ENCODE data around the gene CILP2.
A peak's percentile ranks its signal among the peaks of the same experiment; 100 is the strongest.

Gene CILP2

GRCh38 chr19:19547674-19548336 lies 9.7 kb downstream of the CILP2 start (continued):
- no peak for TF ChIP-seq ZFHX2 (tag by site-specific recombination; conservative IDR thresholded peaks at IDR 0.05)
- TF ChIP-seq ZNF302 (tag by site-specific recombination; IDR thresholded peaks at IDR 0.05; ENCODE audit: low read depth), result no peak
- TF ChIP-seq IKZF3 (tag by site-specific recombination; IDR thresholded peaks at IDR 0.05), result no peak

- Histone ChIP-seq H3K36me3 (ENCODE audit: control insufficient read depth in 2 of 2, insufficient read depth in 1 of 2, low read length in 2 of 2) (no peaks in the 10 kb centered on the region), H3K4me3 (ENCODE audit: low read depth, low read length) (no peak overlapping the region), H3K27ac (ENCODE audit: extremely low read depth, low read depth, low read length) (no peak overlapping the region), H3K9me3 (ENCODE audit: control insufficient read depth, insufficient read depth, low read depth, low read length) (no peaks in the 10 kb centered on the region), H3K4me1 (ENCODE audit: control insufficient read depth, insufficient read depth, low read length) (no peaks in the 10 kb centered on the region)
- TF ChIP-seq EGR2 (tag by site-specific recombination; IDR thresholded peaks at IDR 0.05; ENCODE audit: low read depth) (0 out of 2 replicates have a peak, but pooled peaks have one; percentile 24), TSHZ1 (tag by site-specific recombination; IDR thresholded peaks at IDR 0.05; ENCODE audit: borderline replicate concordance) (no peak), MEIS1 (CRISPR knock-in tag; IDR thresholded peaks at IDR 0.05; ENCODE audit: borderline replicate concordance) (no peak), ZNF555 (tag by site-specific recombination; conservative IDR thresholded peaks at IDR 0.05) (no peak), ZFP3 (tag by site-specific recombination; IDR thresholded peaks at IDR 0.05; ENCODE audit: low read depth) (peak; percentile 96), ZNF16 (tag by site-specific recombination; IDR thresholded peaks at IDR 0.05; ENCODE audit: low read depth) (0 out of 2 replicates have a peak, but pooled peaks have one; percentile 24)
- ChIA-PET CTCF (interaction anchor here (0.6 to 2.2 kb wide), 4 partner anchors 9 to 76 kb away, joined by 3 to 17 read pairs (median 4); no protein-coding TSS in a partner anchor), POLR2A (interaction anchor here (2.0 kb wide), 1 partner anchor 14 kb away, joined by 5 read pairs; no protein-coding TSS in a partner anchor)
Observed at GRCh38 chr19:19548915-19549759, 11.1 kb downstream of the CILP2 start.

DNA sequence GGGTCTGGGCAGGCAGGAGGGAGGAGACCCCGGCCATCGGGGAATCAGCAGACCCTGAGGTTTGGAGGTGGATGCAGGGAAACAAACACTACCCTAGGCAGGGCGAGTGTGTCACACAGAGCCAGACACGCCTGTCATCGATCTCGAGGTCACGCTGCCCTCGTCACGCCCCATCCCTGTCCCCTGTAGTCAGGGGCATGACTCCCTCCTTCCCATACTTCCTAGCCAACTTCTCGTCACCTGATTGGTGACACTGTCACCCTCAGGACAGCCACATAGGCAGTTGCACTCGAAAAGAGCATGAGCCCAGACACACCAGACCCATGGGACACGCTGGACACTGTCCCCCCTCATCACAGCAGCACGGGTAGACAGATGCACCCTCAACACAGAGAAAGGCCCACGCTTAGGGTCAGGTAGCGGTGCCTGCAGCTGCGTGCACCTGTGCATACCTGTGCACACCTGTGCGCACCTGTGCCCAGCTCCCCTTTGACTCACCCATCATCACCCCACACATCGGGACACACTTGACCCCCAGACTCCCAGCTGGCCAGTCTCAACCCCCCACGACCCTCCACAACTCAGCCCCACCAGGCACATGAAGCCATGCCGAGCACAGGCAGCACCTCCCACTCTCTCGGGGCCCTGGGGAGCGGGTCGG lies 11.9 kb downstream of the CILP2 start:
- ChIA-PET CTCF (interaction anchor here (1.7 to 7.0 kb wide), 2 partner anchors 8 to 18 kb away, joined by 4 to 75 read pairs; partner anchors contain the start of gene YJEFN3), POLR2A (interaction anchor here (2.0 kb wide), 1 partner anchor 15 kb away, joined by 5 read pairs; no protein-coding TSS in a partner anchor)
- Histone ChIP-seq H3K4me3 (ENCODE audit: low read depth, low read length) (no peak overlapping the region), H3K36me3 (ENCODE audit: control insufficient read depth in 2 of 2, insufficient read depth in 1 of 2, low read length in 2 of 2) (no peaks in the 10 kb centered on the region), H3K4me1 (ENCODE audit: control insufficient read depth, insufficient read depth, low read length) (no peaks in the 10 kb centered on the region), H3K9me3 (ENCODE audit: control insufficient read depth, insufficient read depth, low read depth, low read length) (no peaks in the 10 kb centered on the region), H3K27ac (ENCODE audit: extremely low read depth, low read depth, low read length) (no peak overlapping the region)
- TF ChIP-seq, protein P1, sequence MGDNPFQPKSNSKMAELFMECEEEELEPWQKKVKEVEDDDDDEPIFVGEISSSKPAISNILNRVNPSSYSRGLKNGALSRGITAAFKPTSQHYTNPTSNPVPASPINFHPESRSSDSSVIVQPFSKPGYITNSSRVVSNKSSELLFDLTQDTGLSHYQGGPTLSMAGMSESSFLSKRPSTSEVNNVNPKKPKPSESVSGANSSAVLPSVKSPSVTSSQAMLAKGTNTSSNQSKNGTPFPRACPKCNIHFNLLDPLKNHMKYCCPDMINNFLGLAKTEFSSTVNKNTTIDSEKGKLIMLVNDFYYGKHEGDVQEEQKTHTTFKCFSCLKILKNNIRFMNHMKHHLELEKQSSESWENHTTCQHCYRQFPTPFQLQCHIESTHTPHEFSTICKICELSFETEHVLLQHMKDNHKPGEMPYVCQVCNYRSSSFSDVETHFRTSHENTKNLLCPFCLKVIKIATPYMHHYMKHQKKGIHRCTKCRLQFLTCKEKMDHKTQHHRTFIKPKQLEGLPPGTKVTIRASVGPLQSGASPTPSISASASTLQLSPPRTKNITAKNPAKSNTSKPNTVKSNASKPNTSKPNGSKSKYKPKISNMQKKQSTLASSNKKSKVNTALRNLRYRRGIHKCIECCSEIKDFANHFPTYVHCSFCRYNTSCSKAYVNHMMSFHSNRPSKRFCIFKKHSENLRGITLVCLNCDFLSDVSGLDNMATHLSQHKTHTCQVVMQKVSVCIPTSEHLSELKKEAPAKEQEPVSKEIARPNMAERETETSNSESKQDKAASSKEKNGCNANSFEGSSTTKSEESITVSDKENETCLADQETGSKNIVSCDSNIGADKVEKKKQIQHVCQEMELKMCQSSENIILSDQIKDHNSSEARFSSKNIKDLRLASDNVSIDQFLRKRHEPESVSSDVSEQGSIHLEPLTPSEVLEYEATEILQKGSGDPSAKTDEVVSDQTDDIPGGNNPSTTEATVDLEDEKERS (tag by site-specific recombination; IDR thresholded peaks at IDR 0.05), result no peak
- peak; percentile 46; the same call in 1 of the 2 replicates for TF ChIP-seq ZIC2 (tag by site-specific recombination; IDR thresholded peaks at IDR 0.05)
- TF ChIP-seq ZBTB10 (tag by site-specific recombination; IDR thresholded peaks at IDR 0.05), result no peak
- no peak for TF ChIP-seq INSM2 (tag by site-specific recombination; IDR thresholded peaks at IDR 0.05)
- peak; percentile 97 for TF ChIP-seq ZEB2 (tag by site-specific recombination; IDR thresholded peaks at IDR 0.05)
- TF ChIP-seq, protein P2, sequence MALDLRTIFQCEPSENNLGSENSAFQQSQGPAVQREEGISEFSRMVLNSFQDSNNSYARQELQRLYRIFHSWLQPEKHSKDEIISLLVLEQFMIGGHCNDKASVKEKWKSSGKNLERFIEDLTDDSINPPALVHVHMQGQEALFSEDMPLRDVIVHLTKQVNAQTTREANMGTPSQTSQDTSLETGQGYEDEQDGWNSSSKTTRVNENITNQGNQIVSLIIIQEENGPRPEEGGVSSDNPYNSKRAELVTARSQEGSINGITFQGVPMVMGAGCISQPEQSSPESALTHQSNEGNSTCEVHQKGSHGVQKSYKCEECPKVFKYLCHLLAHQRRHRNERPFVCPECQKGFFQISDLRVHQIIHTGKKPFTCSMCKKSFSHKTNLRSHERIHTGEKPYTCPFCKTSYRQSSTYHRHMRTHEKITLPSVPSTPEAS (tag by site-specific recombination; IDR thresholded peaks at IDR 0.05), result no peak
- TF ChIP-seq ZNF747 (tag by site-specific recombination; IDR thresholded peaks at IDR 0.05), result no peak
